CD1c-positive myeloid dendritic cell (primary cell): ENCODE measurements around the gene HSD17B4.
"Not testable (repeated sequence)": the region's sequence is repeated elsewhere in the genome, so short reads cannot be mapped to it uniquely, and the experiment has no call there.

Experiments
- DNase-seq: peaks from one replicate; pipeline ENCODE4 v3.0.0-alpha.2; 2016; ENCODE audit errors: extremely low spot score

The HSD17B4 gene

GRCh38 chr5:119452373-119453039, at the start of gene HSD17B4:
Gene HSD17B4 (plus strand): TSS chr5:119452497. CDS start chr5:119452576, 79 bp downstream.
- peak; percentile 88 for DNase-seq

GRCh38 chr5:119402555-119402954, 49.7 kb upstream of the HSD17B4 start:
- no peak for DNase-seq

- DNase-seq, result no peak
These were observed 48.3 kb upstream of the HSD17B4 start for GRCh38 chr5:119404033-119404432.

GRCh38 chr5:119405419-119405818, 46.9 kb upstream of the HSD17B4 start:
- no peak for DNase-seq

- no peak for DNase-seq
These were observed 45.7 kb upstream of the HSD17B4 start for GRCh38 chr5:119406551-119407110.

- DNase-seq, result no peak
These were observed 43.0 kb upstream of the HSD17B4 start for GRCh38 chr5:119409235-119409815.

- no peak for DNase-seq
These were observed 41.7 kb upstream of the HSD17B4 start for GRCh38 chr5:119410448-119411159.

- peak; percentile 84 for DNase-seq
These were observed 40.7 kb upstream of the HSD17B4 start for GRCh38 chr5:119411361-119412278.

GRCh38 chr5:119412279-119413227, 39.7 kb upstream of the HSD17B4 start:
- no peak for DNase-seq

GRCh38 chr5:119414124-119414734, 38.1 kb upstream of the HSD17B4 start:
- peak; percentile 86 for DNase-seq

GRCh38 chr5:119417891-119418605, 34.2 kb upstream of the HSD17B4 start:
- DNase-seq, result peak; percentile 31

GRCh38 chr5:119418606-119419100, 33.6 kb upstream of the HSD17B4 start:
- DNase-seq, result no peak

GRCh38 chr5:119420169-119420568, 32.1 kb upstream of the HSD17B4 start:
- DNase-seq, result peak; percentile 47

GRCh38 chr5:119426057-119426456, 26.2 kb upstream of the HSD17B4 start:
- DNase-seq, result peak; percentile 60

- no peak for DNase-seq
These were observed 25.2 kb upstream of the HSD17B4 start for GRCh38 chr5:119427060-119427459.

GRCh38 chr5:119427596-119427995, 24.7 kb upstream of the HSD17B4 start:
- peak; percentile 33 for DNase-seq

GRCh38 chr5:119428166-119428565, 24.1 kb upstream of the HSD17B4 start:
- not testable (repeated sequence) for DNase-seq

- not testable (repeated sequence) for DNase-seq
These were observed 23.7 kb upstream of the HSD17B4 start for GRCh38 chr5:119428574-119428973.

- not testable (repeated sequence) for DNase-seq
These were observed 19.5 kb upstream of the HSD17B4 start for GRCh38 chr5:119432674-119433237.
